OCI-LY7 (cell line): Measurements from ENCODE around the gene NOL6.

Experiments
- EZH2phosphoT487 ChIP-seq: fragments of 200-600 bp; sonication (generic); IDR thresholded peaks from 2 replicates; pipeline ENCODE4 v1.6.1; 2018; ENCODE audit warnings: low read depth, borderline replicate concordance, mild to moderate bottlenecking, mixed run types, antibody characterized with exemption, low read length, moderate library complexity, mixed read lengths
- TF ChIP-seq, protein P1 (sequence below): fragments of 200-600 bp; sonication (generic); conservative IDR thresholded peaks from 2 replicates; pipeline ENCODE4 v1.5.1; 2014; ENCODE audit warnings: mild to moderate bottlenecking, antibody characterized with exemption, low read length, moderate library complexity, mixed read lengths

DNA sequence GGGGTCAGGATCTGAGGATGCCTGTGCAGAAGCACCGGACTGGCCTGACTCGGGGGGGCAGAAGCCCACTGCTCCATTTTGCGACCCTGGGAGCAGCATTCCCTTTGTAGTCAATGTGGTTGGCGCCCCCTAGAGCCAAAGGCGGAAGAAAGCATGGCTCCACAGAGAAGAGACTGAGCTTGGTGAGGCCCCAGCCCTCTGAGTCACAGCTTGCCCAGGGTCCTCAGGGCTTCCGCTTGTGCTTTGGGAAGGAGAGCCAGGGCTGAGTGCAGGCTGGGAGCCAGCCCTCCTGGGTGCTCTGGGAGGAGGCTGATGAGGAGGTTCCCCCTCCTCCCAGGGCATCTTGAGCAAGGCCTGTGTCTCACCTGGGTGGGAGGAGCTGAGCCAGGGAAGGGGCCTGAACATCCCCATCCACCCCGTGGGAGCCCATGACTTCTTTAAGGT, 20.9 kb downstream of the NOL6 start:
- TF ChIP-seq, protein P1, sequence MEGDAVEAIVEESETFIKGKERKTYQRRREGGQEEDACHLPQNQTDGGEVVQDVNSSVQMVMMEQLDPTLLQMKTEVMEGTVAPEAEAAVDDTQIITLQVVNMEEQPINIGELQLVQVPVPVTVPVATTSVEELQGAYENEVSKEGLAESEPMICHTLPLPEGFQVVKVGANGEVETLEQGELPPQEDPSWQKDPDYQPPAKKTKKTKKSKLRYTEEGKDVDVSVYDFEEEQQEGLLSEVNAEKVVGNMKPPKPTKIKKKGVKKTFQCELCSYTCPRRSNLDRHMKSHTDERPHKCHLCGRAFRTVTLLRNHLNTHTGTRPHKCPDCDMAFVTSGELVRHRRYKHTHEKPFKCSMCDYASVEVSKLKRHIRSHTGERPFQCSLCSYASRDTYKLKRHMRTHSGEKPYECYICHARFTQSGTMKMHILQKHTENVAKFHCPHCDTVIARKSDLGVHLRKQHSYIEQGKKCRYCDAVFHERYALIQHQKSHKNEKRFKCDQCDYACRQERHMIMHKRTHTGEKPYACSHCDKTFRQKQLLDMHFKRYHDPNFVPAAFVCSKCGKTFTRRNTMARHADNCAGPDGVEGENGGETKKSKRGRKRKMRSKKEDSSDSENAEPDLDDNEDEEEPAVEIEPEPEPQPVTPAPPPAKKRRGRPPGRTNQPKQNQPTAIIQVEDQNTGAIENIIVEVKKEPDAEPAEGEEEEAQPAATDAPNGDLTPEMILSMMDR, result peak; percentile 97
- no peak for TF ChIP-seq EZH2phosphoT487
